ENCODE data around the gene LCN6. TPM values are rescaled to one million over a fixed set of nuclear protein-coding genes. Genes with fewer than 3 reads are reported as not detected.

The LCN6 gene
- total RNA-seq, 1 experiment from 2014 or later = not detected

- H2BK120ac ChIP-seq (ENCODE audit: low read depth, low read length, poor library complexity, severe bottlenecking) = no peak within 1 kb of the TSS
- no peak within 1 kb of the TSS for H3K18ac ChIP-seq (ENCODE audit: insufficient read length, low read depth, low read length)
- peak; percentile 92 for DNase-seq
- no peaks in the 10 kb centered on the region for H3K4me1 ChIP-seq (ENCODE audit: insufficient read depth, low read length)
- TF ChIP-seq CTCF (conservative IDR thresholded peaks at IDR 0.05) = peak; percentile 70
- H4K91ac ChIP-seq (ENCODE audit: insufficient read length, low read depth, low read length) = no peak within 1 kb of the TSS
- no peak within 1 kb of the TSS for H2BK15ac ChIP-seq (ENCODE audit: low read depth, low read length)
- H2BK12ac ChIP-seq (ENCODE audit: insufficient read length, low read depth, low read length) = no peak within 1 kb of the TSS
- H4K5ac ChIP-seq (ENCODE audit: insufficient read length, low read depth, low read length) = no peak within 1 kb of the TSS
- no peak within 1 kb of the TSS for H2AFZ ChIP-seq (ENCODE audit: low read length)
- H3K9ac ChIP-seq (ENCODE audit: extremely low read depth, insufficient read length, low read length) = no peak within 1 kb of the TSS
- no peaks in the 10 kb centered on the region for H4K20me1 ChIP-seq (ENCODE audit: control insufficient read depth, insufficient read depth, insufficient read length)
- H3K4me2 ChIP-seq (ENCODE audit: insufficient read depth, insufficient read length, low read length) = no peak within 1 kb of the TSS
- no peaks in the 10 kb centered on the region for H3K9me3 ChIP-seq (ENCODE audit: control insufficient read depth, low read depth, low read length)
- no peak within 1 kb of the TSS for H3K27ac ChIP-seq (ENCODE audit: insufficient read length, low read depth, low read length)
- H3K4ac ChIP-seq (ENCODE audit: low read depth, low read length) = no peak within 1 kb of the TSS
- no peaks in the 10 kb centered on the region for H3K27me3 ChIP-seq (ENCODE audit: insufficient read depth, low read length)
- H3K27me3 Mint-ChIP-seq (ENCODE audit: low read depth) = peaks cover 7% of the 10 kb centered on the region
- H2BK20ac ChIP-seq (ENCODE audit: low read depth, low read length, poor library complexity, severe bottlenecking) = no peak within 1 kb of the TSS
- H2AK5ac ChIP-seq (ENCODE audit: insufficient read length, low read length) = no peak within 1 kb of the TSS
- H3K23ac ChIP-seq (ENCODE audit: insufficient read length, low read depth, low read length) = no peak within 1 kb of the TSS
- no peak within 1 kb of the TSS for H3K56ac ChIP-seq (ENCODE audit: insufficient read length, low read depth, low read length)
- WGBS (ENCODE audit: extremely low coverage, insufficient read length, low lambda C conversion rate) = no CpG with 5 or more reads among the region's 25 CpGs
- no peak within 1 kb of the TSS for H3T11ph ChIP-seq (ENCODE audit: low read length)
- no peak within 1 kb of the TSS; the same call in 1 of the 2 replicates for H3K14ac ChIP-seq (ENCODE audit: insufficient read depth, low read length)
- no peaks in the 10 kb centered on the region for H3K79me1 ChIP-seq (ENCODE audit: insufficient read depth, low read depth, low read length, poor library complexity, severe bottlenecking)
- no peaks in the 10 kb centered on the region for H3K9me3 Mint-ChIP-seq
- H3K27ac Mint-ChIP-seq = no peak within 1 kb of the TSS
- peaks cover 0 to 16% of the 10 kb centered on the region in 2 experiments; a peak in 1 of 4 replicates for H3K4me1 Mint-ChIP-seq
- H3K79me2 ChIP-seq (ENCODE audit: insufficient read depth, low read length) = no peaks in the 10 kb centered on the region
- H3K4me3 Mint-ChIP-seq = peak within 1 kb of the TSS in 1 of 2 experiments; percentile 40; a peak in 1 of 5 replicates
- H3K23me2 ChIP-seq (ENCODE audit: insufficient read length, low read depth, low read length, poor library complexity, severe bottlenecking) = peaks cover 3% of the 10 kb centered on the region
- H4K8ac ChIP-seq (replicated peaks; ENCODE audit: insufficient read length, low read depth, low read length) = no peak within 1 kb of the TSS
- no peak within 1 kb of the TSS for H2BK5ac ChIP-seq (ENCODE audit: insufficient read length, low read length)
- H3K36me3 Mint-ChIP-seq (ENCODE audit: insufficient read depth in 1 of 3, low read depth in 3 of 3) = no peaks in the 10 kb centered on the region
Observed at GRCh38 chr9:136742591-136743391, 5.5 kb downstream of the LCN6 start, which contains the start of gene LCN10. Gene LCN10, minus strand, starts transcription at chr9:136742940. Its CDS starts 37 bp downstream, at chr9:136742903.
